Stimulated activated CD4-positive, alpha-beta T cell treated with anti-CD3 and anti-CD28 coated beads, Interleukin-12 subunit alpha, Interleukin-12 subunit beta, amount 100 ng/mL, for 24 hours (primary cell): Measurements from ENCODE around the gene MMP12.

ENCODE experiments used
- DNase-seq, 2 experiments: peaks; one replicate each; pipeline ENCODE4 v3.0.0-alpha.2; 2020; ENCODE audit warnings: low read depth in 2 of 2

Gene MMP12

DNA sequence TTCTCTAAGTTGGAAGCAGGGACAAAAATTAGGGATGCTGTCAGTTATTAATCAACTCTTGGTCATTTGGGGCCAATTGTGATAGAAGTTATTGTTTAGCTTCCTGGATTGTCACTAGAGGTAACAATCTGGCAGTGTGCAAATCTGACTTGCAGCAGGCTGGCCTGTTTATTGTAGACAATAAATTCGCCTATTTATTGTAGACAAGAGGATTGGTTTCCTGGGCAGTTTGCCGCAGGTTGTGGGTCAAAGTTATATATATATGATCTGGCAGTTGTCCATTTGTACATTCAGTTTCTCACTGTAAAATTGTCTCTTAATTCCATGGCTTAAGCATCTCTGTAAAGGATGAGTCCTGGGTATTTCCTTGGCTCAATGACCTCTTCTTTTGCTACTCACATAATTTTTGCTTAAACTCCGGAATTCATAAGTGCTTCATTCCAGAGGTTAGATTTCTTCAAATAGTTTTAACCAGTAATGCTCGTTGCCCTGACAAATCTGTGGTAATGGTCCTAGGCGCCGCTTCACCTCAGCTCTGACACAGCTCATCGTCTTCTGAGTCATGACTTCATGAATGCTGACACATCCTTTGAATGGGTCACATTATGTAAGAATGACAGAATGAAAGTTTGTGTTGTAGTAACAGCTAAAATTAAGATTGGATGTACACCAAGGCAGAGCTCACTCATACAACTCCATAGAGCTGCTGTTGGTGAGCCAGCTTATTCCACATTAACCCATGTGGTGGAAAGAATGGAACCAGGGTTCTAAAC lies 23.6 kb downstream of the MMP12 start:
- no peak for DNase-seq

DNA sequence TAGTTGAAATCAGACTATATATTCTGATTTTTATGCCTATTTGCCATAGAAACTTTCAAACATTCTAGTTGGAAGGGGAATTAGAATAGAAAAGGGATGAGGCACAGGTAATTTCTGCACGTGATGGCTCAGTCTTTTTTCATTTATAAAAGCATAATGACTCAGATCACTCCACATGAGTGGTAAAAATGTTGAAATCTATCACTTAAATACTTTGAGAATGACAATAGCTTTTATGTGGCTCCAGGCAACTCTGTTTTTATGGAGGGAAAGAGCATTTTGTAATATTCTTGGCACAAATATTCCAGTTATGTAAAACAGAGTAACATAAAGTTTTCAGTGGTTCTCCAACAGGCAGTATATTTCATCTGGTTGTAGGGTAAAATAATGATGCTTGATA lies 25.5 kb downstream of the MMP12 start:
- no peak for DNase-seq

DNA sequence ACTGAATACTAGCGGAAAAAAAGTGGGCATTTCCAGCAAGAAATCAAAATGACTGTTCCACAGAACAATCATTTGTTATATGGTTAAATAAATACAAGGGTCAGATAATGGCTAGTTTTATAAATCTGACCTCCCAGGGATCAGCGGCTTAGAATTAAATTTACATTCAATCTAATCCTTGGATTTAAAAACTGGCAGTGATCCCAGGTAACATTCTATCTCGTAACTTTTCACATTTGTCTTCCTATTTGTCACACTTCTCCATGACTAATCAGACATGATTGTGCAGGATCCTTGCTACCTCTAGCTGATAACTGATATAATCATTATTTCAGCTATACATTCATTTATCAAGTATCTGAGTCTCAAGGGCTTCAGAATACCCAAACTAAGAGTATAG lies 28.5 kb downstream of the MMP12 start:
- no peak for DNase-seq

DNA sequence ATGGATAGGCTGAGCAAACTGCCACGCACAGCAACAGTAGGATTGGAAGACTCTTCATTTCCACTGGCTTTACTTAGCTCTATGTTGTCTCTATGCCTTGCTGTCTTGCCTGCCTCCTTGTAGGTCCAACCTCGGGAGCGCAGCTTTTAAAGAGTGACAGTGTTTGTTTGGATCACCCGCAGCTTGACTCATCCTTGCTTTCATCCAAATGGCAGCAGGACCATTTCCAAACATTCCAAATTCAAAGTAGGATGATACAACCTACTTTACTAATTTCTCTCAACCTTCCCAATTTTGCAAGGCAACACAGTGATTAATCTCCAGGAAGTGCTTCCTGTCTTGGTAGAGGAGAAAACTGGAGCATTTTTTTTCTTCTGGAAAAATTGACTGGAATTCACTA lies 31.3 kb downstream of the MMP12 start, which contains the start of gene MMP3:
MMP3 (minus strand) TSS at position 121 of the 400 bp plus-strand sequence; CDS start at position 58, 63 bp downstream.
- DNase-seq = no peak

DNA sequence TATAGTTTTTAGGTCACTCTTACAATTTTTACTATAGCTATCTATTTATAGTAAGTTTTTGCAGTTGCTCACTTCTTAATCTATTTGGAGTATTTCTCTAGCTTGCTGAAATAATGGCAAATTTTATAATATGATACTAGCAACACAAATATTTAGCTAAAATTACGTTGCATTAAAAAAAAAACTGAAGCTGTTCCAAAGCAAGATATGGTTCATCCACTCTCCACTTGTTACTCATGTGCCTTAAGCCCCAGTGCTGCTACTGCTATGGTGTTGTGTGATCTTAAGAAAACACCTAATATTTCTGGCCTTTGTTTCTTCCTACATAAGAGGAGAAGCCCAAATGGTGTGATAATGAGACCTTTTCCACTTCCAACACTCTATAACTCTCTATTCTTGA lies 31.9 kb downstream of the MMP12 start:
- DNase-seq = no peak

DNA sequence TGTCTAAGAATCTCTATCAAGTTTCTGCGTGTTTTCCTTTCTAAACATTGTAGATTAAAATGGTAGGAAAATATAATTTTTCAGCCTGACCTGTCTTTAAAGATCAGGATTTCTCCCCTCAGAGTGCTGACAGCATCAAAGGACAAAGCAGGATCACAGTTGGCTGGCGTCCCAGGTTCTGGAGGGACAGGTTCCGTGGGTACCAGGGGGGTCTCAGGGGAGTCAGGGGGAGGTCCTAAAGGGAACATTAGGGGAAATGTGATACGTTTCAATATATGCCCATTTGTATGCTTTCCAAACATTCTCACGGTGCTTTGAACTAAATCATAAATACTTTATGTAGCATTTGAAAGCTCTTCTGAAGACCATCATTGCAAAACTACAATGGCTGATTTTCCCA lies 34.8 kb downstream of the MMP12 start:
- no peak for DNase-seq

DNA sequence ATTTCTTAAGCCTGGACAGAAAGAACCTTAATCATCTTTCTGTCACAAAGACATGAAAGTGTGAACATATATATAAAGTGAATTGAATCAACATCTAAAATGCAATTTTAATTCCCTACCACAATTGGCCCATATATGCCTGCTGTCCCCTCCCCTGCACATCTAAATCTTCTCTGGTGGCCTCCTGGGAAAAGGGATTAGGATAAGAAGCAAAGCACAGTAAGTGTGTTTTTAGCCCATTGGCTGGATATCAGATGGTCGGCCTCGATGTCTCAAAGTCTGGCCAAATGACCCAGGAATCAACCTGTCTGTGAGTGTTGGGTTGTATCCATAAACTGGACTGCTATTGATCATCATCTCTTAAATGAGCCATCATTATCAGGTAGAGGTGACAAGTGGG lies 37.1 kb downstream of the MMP12 start:
- no peak for DNase-seq

DNA sequence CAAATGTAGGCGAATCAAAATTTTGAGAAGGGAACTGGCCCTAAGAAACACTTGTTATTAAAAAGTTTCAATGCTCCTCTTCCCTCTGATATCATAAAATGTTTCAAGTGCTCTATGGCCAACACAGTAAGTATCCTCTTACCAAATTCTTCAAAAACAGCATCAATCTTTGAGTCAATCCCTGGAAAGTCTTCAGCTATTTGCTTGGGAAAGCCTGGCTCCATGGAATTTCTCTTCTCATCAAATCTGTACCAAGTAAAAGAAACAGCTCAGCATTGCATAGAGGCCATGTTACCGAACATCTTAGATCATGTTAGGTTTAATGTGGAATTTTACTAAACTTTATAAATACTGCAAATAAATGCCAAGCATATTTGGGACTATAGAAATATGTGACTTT lies 37.6 kb downstream of the MMP12 start:
- DNase-seq = no peak

DNA sequence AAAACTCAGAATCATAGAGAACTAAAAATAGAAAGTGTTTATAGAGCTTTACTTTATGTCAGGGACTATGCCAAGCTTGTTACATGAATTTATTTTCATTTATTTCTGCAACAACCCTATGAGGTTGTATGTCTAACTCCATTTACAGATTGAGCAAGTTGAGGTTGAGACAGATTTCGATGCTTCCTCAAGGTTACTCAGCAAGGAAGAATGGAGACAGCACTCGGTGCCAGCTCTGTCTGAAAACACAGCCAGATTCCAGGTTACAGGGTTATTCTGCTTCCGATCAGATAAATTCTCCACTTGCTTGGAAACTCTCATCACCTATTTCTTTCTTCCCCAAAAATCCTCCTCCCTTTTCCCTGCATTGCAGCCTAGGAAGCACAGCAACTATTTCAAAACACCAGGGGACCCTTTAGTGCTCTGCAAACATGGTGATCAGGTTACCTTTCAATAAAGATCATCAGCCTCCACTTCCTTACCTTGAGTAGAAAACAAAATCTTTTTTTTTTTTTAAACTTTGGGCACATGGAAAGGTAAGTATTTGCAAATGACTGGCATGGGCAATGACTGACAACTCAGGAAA lies 38.4 kb downstream of the MMP12 start:
- DNase-seq = no peak

DNA sequence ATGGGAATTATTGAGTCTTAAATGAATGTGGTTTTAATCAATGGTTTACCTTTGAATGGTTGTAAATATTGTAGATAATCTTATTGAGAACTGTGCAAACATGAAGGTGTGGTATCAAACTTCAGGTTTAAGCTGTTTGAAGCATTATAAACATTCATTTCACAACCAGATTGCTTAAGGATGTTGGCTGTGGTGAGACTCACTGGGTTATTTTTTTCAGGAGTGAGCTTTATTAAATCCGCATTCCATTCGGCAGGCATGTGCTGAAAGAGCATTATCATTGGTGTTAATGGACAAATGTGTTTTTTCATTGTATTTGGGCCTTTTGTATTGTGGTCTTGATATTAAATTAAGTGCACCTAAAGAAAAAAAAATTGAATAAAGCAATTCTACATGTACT lies 41.1 kb downstream of the MMP12 start:
- DNase-seq = no peak

DNA sequence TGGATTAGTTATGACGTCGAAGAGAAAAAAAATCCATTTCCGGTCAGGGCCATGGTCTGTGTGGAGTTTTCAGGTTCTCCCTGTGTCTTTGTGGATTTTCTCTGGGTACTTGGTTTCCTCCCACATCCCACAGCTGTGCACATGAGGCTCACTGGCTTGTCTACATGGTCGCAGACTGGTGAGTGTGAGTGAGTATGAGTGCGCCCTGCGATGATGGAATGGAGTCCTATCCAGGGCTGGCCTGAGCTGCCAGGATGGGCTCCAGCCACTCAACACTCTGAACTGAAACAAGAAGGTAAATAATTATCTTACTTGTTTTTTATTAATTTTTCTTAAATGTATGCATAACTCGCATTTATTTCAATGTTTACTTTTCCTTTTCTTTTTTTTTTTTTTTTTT lies 42.2 kb downstream of the MMP12 start:
- DNase-seq = no peak

DNA sequence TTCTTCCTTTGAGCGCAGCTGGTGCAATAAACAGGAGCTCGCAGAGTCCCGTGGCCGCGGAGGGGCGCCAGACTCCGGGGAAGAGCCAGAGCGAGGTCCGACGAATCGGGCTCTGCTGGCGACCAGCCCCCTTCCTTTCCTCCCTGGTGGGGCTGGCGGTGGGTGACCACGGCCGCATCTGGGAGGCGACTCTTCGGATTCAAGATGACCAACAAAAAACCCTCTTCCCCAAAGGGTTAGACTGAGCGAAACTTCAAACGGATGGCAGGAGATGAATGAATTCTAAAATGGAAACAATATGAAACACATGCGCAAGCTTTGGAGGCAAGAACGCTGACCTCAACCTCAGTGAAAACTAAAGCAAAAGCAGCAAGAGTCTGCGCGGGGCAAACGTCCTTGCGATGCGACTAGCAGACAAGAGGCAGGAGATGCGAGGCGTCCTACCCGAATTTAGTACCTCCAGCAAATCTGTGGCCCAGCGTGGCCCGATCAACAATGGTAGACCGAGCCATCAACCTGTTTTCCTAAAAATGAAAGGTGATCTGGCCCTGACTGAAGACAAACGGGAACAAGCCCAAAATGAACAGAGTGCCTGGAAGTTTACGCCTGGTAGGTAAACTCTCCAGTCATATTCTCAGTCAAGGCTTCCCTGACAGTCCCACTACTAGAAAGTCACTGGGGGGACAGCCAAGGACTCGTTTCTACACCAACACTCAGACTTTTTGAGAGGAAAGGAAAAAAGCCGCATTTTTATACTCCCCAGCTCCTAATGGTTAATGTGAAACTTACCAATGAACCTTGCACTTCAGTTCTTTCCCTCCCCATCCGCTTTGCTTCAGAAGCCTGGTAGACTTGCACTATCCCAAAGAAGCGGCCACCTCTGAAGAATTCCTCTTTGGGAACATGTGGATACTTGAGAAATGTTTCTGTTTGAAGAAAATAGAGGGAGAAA lies 43.0 kb downstream of the MMP12 start:
- DNase-seq = no peak

DNA sequence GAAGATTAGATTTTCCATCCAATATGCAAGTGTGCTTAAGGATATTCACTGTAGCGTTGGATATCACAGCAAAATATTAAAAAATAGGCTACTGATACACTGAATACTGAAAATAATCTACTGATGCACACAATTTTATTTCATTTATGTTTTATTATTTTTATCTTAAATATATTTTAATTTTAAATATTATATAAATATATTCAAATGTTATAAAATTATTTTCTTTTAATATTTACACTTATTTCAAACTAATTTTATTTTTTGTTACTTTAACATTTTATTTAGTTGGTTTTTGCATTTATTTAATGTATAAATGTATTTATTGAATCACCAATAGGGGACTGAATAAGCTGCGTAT lies 43.7 kb downstream of the MMP12 start:
- DNase-seq = no peak

DNA sequence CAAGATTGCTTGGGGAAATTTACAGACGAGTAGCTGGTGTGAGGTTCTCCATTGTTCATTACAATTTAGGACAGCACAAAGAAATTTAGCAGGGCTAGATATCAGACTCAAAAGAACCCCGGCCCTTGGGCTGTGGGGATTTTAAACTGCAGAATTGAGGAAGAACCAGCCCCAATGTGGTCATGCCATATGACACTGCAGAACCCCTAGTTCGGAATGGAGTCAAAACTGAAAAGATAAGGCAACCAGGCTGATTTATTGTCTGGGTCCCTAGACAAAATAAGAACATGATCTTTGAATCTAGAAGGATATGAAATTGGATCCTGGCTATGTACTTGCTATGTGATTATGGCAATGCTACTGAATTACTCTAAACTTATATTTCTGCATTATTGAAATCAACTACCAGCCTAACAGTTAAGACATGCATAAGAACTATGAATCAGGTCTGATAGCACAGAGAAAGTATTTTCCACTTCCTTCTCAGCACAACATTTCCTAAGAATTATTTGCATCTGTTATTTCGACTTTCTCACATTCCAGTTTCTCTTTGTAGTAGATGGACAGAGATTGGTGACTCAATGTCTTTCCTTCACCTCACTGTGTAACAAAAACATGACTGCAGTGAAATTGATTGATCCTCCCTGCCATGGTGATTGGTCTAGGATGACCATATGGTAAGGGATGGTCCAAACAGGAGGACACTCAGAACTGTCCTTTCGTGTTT lies 44.6 kb downstream of the MMP12 start:
- no peak for DNase-seq

DNA sequence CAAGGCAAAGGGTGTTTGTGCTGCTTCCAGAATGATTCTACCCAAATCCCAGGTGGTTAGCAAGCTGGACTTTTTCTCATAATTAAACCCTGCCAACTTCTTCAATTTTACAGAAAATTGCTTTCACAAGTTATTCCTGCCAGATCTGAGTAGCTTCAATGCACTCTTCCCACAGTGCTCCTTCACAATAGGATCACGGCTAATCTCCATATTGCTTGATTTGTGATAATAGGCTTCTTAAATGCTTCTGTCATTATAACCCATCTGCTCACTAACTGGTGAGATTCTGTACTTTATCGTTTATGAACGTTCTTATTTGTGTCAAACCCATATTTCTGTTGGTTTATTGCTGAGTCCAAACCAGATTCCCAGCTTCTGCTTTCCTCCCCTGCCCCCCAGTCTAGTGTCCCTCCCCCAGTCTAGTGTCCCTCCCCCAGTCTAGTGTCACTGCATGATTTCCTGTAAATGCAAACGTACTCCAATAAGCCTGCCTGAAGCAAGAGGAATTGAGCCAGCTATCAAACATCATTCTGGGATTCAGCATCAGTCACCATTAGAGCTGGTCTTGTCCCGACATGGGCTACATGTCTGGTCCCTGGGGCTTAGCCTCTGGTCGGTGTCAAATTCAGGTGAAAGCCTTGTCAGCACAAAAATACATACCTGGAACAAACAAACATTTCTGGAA lies 45.3 kb downstream of the MMP12 start:
- no peak for DNase-seq

DNA sequence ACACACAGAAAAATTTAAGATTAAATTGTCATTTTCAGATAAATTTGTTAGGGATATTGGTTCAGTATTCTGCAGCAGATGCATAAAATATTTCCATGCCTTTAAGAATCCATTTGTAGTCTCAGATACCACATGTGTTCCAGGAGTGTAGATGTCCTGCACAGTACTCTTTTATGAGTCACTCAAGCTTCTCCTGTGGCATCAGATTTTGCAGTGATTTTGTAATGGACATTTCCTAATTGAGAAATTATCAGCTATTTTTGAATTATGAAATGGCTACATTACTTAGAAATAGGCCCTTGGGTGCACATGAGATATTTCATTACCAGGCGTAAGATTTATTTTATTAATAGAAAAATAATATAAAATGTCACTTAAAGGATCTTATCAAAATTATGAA lies 50.2 kb downstream of the MMP12 start:
- DNase-seq = no peak

DNA sequence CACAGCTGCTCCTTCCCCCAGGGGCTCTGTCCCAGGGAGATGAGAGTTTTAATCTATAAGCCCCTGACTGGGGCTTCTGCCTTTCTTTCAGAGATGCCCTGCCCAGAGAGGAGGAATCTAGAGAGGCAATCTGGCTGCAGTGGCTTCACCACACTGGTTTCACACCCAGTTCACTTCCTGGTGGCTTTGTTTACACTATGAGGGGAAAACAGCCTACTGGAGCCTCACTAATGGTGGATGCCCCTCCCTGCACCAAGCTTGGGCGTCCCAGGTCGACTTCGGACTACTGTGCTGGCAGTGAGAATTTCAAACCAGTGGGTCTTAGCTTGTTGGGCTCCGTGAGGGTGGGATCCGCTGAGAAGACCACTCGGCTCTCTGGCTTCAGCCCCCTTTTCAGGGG lies 55.3 kb downstream of the MMP12 start:
- no peak for DNase-seq

DNA sequence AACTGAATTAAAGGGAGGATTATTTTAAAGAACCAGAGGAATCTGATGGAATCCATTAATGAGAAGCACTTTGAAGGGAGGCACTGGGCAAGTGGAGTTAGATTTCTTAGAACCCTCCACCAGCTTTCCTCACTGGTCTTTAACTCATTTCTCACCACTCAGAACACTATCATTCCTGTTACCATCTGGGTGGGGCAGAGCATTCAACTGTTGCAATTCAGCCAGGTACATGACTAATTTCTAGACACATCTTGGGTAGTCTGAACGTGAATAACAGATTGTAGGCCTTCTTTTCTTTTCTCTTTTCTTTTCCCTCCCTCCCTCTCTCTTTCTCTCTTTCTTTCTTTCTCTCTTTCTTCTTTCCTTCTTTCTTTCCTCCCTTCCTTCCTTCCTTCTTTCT lies 61.3 kb downstream of the MMP12 start:
- DNase-seq = no peak
